ENCODE measurements around the gene WDR5. TPM values are rescaled to one million over a fixed set of nuclear protein-coding genes. Genes with fewer than 3 reads are reported as not detected.

WDR5 gene
- total and polyA plus RNA-seq, 9 of the 15 experiments (the other 6 are each of a cell fraction or from before 2014, with no cell fraction given) = 3.0 to 56.8 (median 38.6) TPM

DNA sequence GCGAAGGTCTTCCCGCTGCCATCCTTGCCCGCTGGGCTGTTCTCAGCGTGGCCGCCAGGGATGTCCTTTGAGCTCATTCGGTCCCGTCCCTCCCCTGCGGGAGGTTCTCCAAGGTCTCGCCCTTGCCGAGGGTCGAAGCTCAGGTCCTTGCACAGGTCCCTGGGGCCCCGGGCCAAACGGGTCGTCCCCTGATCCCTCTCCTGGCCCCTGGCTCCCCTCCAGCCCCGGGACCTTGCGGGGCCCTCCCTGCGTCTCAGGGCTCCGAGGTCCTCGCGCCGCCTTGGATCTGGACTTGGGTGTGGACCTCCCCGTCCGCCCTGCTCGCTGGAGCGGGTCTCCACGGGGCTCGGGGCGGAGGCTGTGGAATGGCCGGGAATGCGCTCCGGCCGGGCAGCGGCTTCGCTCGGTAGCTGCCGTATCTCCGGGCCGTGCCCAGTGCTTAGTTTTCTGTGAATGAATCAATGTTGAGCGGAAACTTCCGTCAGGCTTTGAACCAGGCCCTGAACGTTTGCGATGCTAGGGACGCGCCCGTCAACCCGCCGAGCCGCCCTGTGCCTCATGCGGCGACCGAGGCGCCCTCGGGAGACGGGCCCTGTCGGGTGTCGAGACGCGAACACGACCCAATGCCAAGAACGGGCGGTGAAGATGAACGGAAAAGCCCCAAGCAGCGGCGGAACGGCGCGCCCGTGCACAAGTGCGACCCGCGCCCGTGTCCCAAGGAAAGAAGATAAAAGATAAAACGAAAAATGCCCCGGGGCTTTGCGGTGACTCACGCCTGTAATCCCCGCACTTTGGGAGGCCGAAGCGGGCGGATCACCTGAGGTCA, 27.7 kb downstream of the WDR5 start (continued):
- TF ChIP-seq NR0B1 (IDR thresholded peaks at IDR 0.05; ENCODE audit: partially characterized antibody) (no peak), RBFOX2 (IDR thresholded peaks at IDR 0.05; ENCODE audit: low read depth, low read length) (0 out of 2 replicates have a peak, but pooled peaks have one; percentile 9)

- H3K9me1 ChIP-seq (ENCODE audit: control insufficient read depth, insufficient read depth, low read length) = no peaks in the 10 kb centered on the region
- no peaks in the 10 kb centered on the region for H3K79me2 ChIP-seq (ENCODE audit: control insufficient read depth, insufficient read depth, low read length)
- 1% methylated on average over 42 of the region's 50 CpGs for WGBS (ENCODE audit: insufficient coverage, low coverage, missing lambda C conversion rate)
- intact Hi-C loops (cut with micrococcal nuclease) = loop anchor here (10.0 kb wide), 1 partner anchor 1150 kb away; no protein-coding TSS in a partner anchor
- peak; percentile 99 for FAIRE-seq
- H3K36me3 ChIP-seq (ENCODE audit: control insufficient read depth, insufficient read depth, low read length) = peaks cover 5% of the 10 kb centered on the region; the same call in 2 of the 3 replicates
- H3K4me3 ChIP-seq = no peak overlapping the region
- H3K27me3 ChIP-seq (ENCODE audit: control insufficient read depth in 2 of 2, insufficient read depth in 2 of 2, low read length in 2 of 2) = no peaks in the 10 kb centered on the region
- H3K9ac ChIP-seq (ENCODE audit: insufficient read depth in 1 of 2, low read depth in 2 of 2, low read length in 2 of 2) = no peak overlapping the region
- no peak overlapping the region for H3K4me2 ChIP-seq (ENCODE audit: insufficient read depth, low read length)
- ChIA-PET POLR2A (interaction anchor here (0.6 to 1.5 kb wide), 7 partner anchors 10 to 273 kb away, joined by 3 to 7 read pairs (median 4); partner anchors contain the start of gene WDR5), CTCF (ENCODE audit: low intra/inter-chr PET ratio) (no interaction called here)
- no peak overlapping the region for H2AFZ ChIP-seq (ENCODE audit: low read depth, low read length)
- H4K20me1 ChIP-seq (replicated peaks; ENCODE audit: control insufficient read depth, insufficient read depth, low read length) = no peaks in the 10 kb centered on the region
- H3K27ac ChIP-seq (ENCODE audit: extremely low read depth, low read depth, low read length) = no peak overlapping the region
- BruUV-seq (replicated peaks) = no TSS peak
- TF ChIP-seq POU5F1 (IDR thresholded peaks at IDR 0.05; ENCODE audit: borderline replicate concordance, low read depth, low read length, partially characterized antibody) = no peak
- no peak for TF ChIP-seq MIER1 (IDR thresholded peaks at IDR 0.05; ENCODE audit: low read depth)
- no peak for TF ChIP-seq CHD4 (IDR thresholded peaks at IDR 0.05; ENCODE audit: insufficient read depth, insufficient replicate concordance, low read depth, low read length, poor library complexity, severe bottlenecking)
- TF ChIP-seq PHB2 (IDR thresholded peaks at IDR 0.05; ENCODE audit: low read depth) = no peak
- no peak for TF ChIP-seq FOXJ2 (tag; IDR thresholded peaks at IDR 0.05)
- no peak for TF ChIP-seq ATF6 (CRISPR knock-in tag; IDR thresholded peaks at IDR 0.05)
- no peak for TF ChIP-seq KDM1A (IDR thresholded peaks at IDR 0.05)
- no peak for TF ChIP-seq NCOA6 (IDR thresholded peaks at IDR 0.05)
- H3K4me1 ChIP-seq (replicated peaks in 1 of 2; ENCODE audit: control insufficient read depth in 2 of 2, insufficient read depth in 2 of 2, low read length in 2 of 2) = peaks cover 3 to 20% of the 10 kb centered on the region in 2 experiments; a peak in 2 of 5 replicates
- no peak for ATAC-seq
- no peaks in the 10 kb centered on the region; the same call in none of the 2 replicates for H3K9me3 ChIP-seq (replicated peaks; ENCODE audit: control insufficient read depth, insufficient read depth, low read depth, low read length)
- no peak for DNase-seq (ENCODE audit: extremely low read depth in 1 of 4, low spot score in 3 of 4)
- in situ Hi-C loops (cut with MboI) = loop anchor here (5.0 kb wide), 1 partner anchor 282 kb away; no protein-coding TSS in a partner anchor
Observed at GRCh38 chr9:134164879-134165278, 29.0 kb downstream of the WDR5 start.

All from K562 (cell line).